Mammary epithelial cell (primary cell): ENCODE data around the gene CACNA1G.

ENCODE experiments used
- CTCF ChIP-seq, 2 donors: IDR thresholded peaks in 1 of 2; conservative IDR thresholded peaks in 1 of 2; 2 replicates each; pipeline ENCODE4 v1.5.1; 2011 to 2012; ENCODE audit warnings: inconsistent platforms in 2 of 2, low read length in 2 of 2, mild to moderate bottlenecking in 2 of 2, control low read depth in 1 of 2, low read depth in 1 of 2; ENCODE audit not compliant: insufficient read depth in 1 of 2; ENCODE audit errors: extremely low read depth in 1 of 2
- EZH2 ChIP-seq: IDR thresholded peaks from 2 replicates; pipeline ENCODE4 v1.6.1; 2012; ENCODE audit warnings: low read length, inconsistent platforms, borderline replicate concordance

GRCh38 chr17:50587571-50587970 is 27.1 kb downstream of the CACNA1G start:
- no peak for TF ChIP-seq CTCF (conservative IDR thresholded peaks at IDR 0.05 in 1 of 2, IDR thresholded peaks at IDR 0.05 in 1 of 2; ENCODE audit: extremely low read depth in 1 of 2, insufficient read depth in 1 of 2, low read depth in 1 of 2, low read length in 2 of 2)
- TF ChIP-seq EZH2 = no peak
